ENCODE results near the gene CFL2. TPM values are rescaled to one million over a fixed set of nuclear protein-coding genes. Genes with fewer than 3 reads are reported as not detected.

Gene CFL2
- total and polyA plus RNA-seq, 9 donors = 502 to 697 (median 585) TPM

Other genes with a start within 250 kb of the CFL2 start
- 43.6 TPM for gene EAPP, start 174.9 kb downstream of the CFL2 start, total RNA-seq
- 10 to 100 TPM; 27.5 to 37.4 (median 31.0) TPM for gene EAPP, start 174.9 kb downstream of the CFL2 start, polyA plus RNA-seq (ENCODE audit: insufficient read depth in 1 of 8, insufficient read length in 8 of 8, low replicate concordance in 1 of 8)
- gene SNX6, start 84.4 kb downstream of the CFL2 start, total RNA-seq = 89.8 TPM
- 10 to 100 TPM; 61.6 to 89.5 (median 70.3) TPM for gene SNX6, start 84.4 kb downstream of the CFL2 start, polyA plus RNA-seq (ENCODE audit: insufficient read depth in 1 of 8, insufficient read length in 8 of 8, low replicate concordance in 1 of 8)
- 14.7 TPM for gene BAZ1A, start 160.8 kb upstream of the CFL2 start, total RNA-seq
- gene BAZ1A, start 160.8 kb upstream of the CFL2 start, polyA plus RNA-seq (ENCODE audit: insufficient read depth in 1 of 8, insufficient read length in 8 of 8, low replicate concordance in 1 of 8) = 10 to 100 TPM; 15.7 to 27.8 (median 19.3) TPM